A549 treated with RU486 at 1 μM for 4 hours (cell line): ENCODE results near the gene MAN2C1. TPM values are rescaled to one million over a fixed set of nuclear protein-coding genes. Genes with fewer than 3 reads are reported as not detected.

ENCODE experiments used
- total RNA-seq: library from RNA; stranded (reverse); fragments of 200-300 nt; extraction: Qiagen RNA extraction; gene quantifications from 5 replicates; pipeline ENCODE4 v1.2.3, GENCODE V29; 2022; ENCODE audit warnings: low read depth

MAN2C1 gene
- 55.7 to 84.4 TPM (median 75.3 TPM) in 5 replicates for total RNA-seq

GRCh38 chr15:75367913-75368688 is at the start of gene MAN2C1:
TSS of gene MAN2C1 (minus strand) at chr15:75368607. CDS start at chr15:75368583, 24 bp downstream.

GRCh38 chr15:75346796-75347221 is 21.6 kb downstream of the MAN2C1 start, which contains the start of gene NEIL1:
TSS of gene NEIL1 (plus strand) at chr15:75347039. CDS start at chr15:75348906, 1,867 bp downstream.

DNA sequence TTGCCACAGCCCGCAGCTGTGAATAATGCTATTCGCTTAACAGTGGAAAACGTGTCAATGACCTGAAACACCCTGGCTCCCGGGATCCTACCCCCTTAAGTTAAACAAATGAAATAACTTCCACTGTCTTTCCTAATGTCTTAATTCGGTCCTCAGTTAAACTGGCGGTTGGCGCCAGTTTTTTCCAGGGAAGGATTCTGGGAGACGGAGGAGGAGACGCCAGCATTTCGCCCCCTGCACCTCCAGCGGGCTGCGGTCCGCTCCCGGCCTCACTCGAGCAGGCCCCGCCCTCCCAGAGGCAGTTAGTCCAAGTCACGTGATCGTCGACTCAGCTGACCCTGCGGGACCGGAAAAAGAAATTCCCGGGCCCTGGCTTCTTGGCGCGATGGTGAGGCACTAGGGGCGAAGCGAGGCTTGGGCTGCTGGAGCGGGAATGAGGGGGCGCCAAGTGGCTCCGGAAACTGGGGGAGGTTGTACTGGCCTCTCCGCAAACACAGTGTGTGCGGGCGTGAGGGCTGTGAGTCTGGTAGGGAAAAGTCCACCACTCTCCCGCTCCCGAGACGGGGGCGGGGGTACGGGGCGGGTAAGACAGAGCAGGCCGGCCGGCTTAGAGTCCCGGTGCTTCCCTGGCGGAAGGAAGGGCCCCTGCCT is 32.6 kb downstream of the MAN2C1 start, which contains the start of gene COMMD4:
COMMD4 (plus strand) TSS at position 359 of the 651 bp plus-strand sequence; CDS start at position 386, 27 bp downstream.

Other genes with a start within 250 kb of the MAN2C1 start
- 23.6 to 35.3 TPM (median 33.7 TPM) in 5 replicates for gene C15orf39, start 166.7 kb downstream of the MAN2C1 start, total RNA-seq
- gene GOLGA6C, start 110.3 kb downstream of the MAN2C1 start, total RNA-seq, result not detected in 5 replicates
- gene GOLGA6D, start 85.8 kb downstream of the MAN2C1 start, total RNA-seq, result 0.07 to 0.12 TPM in 2 of 5 replicates, not detected in the others
- 166 to 192 TPM (median 187 TPM) in 5 replicates for gene COMMD4, start 32.5 kb downstream of the MAN2C1 start, total RNA-seq
- 1.1 to 2.6 TPM (median 2.4 TPM) in 5 replicates for gene NEIL1, start 21.6 kb downstream of the MAN2C1 start, total RNA-seq
- gene SIN3A, start 83.1 kb upstream of the MAN2C1 start, total RNA-seq, result 24.9 to 35.1 TPM (median 33.0 TPM) in 5 replicates
- 36.1 to 45.9 TPM (median 43.8 TPM) in 5 replicates for gene PTPN9, start 210.7 kb upstream of the MAN2C1 start, total RNA-seq